ENCODE data around the gene LANCL3. TPM values are rescaled to one million over a fixed set of nuclear protein-coding genes. Genes with fewer than 3 reads are reported as not detected.
"Not testable (repeated sequence)": the region's sequence is repeated elsewhere in the genome, so short reads cannot be mapped to it uniquely, and the experiment has no call there.

The LANCL3 gene
- total RNA-seq, 1 experiment from 2014 or later: 0.26 TPM

GRCh38 chrX:37553476-37553875 is 18.0 kb upstream of the LANCL3 start:
- no peak overlapping the region for H3K14ac ChIP-seq (ENCODE audit: insufficient read depth, low read length)
- H3K9me3 ChIP-seq (ENCODE audit: control insufficient read depth, low read depth, low read length): no peaks in the 10 kb centered on the region
- TF ChIP-seq, protein P1, sequence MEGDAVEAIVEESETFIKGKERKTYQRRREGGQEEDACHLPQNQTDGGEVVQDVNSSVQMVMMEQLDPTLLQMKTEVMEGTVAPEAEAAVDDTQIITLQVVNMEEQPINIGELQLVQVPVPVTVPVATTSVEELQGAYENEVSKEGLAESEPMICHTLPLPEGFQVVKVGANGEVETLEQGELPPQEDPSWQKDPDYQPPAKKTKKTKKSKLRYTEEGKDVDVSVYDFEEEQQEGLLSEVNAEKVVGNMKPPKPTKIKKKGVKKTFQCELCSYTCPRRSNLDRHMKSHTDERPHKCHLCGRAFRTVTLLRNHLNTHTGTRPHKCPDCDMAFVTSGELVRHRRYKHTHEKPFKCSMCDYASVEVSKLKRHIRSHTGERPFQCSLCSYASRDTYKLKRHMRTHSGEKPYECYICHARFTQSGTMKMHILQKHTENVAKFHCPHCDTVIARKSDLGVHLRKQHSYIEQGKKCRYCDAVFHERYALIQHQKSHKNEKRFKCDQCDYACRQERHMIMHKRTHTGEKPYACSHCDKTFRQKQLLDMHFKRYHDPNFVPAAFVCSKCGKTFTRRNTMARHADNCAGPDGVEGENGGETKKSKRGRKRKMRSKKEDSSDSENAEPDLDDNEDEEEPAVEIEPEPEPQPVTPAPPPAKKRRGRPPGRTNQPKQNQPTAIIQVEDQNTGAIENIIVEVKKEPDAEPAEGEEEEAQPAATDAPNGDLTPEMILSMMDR (conservative IDR thresholded peaks at IDR 0.05): no peak
- Mint-ChIP-seq H3K4me3 (no peak overlapping the region), H3K36me3 (ENCODE audit: insufficient read depth in 1 of 3, low read depth in 3 of 3) (no peaks in the 10 kb centered on the region; a peak in 1 of 7 replicates), H3K27me3 (ENCODE audit: low read depth) (no peaks in the 10 kb centered on the region; the same call in 1 of the 2 replicates), H3K4me1 (no peaks in the 10 kb centered on the region), H3K27ac (no peak overlapping the region), H3K9me3 (peaks cover 41 to 51% of the 10 kb centered on the region in 2 experiments)
- no peak overlapping the region for H2BK20ac ChIP-seq (ENCODE audit: low read depth, low read length, poor library complexity, severe bottlenecking)
- no peak overlapping the region for H2AK5ac ChIP-seq (ENCODE audit: insufficient read length, low read length)
- H3K18ac ChIP-seq (ENCODE audit: insufficient read length, low read depth, low read length): no peak overlapping the region
- H2AFZ ChIP-seq (ENCODE audit: low read length): no peak overlapping the region
- WGBS (ENCODE audit: extremely low coverage, insufficient read length, low lambda C conversion rate): no CpG with 5 or more reads among the region's 6 CpGs
- no peak for DNase-seq
- H2BK12ac ChIP-seq (ENCODE audit: insufficient read length, low read depth, low read length): no peak overlapping the region
- H2BK120ac ChIP-seq (ENCODE audit: low read depth, low read length, poor library complexity, severe bottlenecking): no peak overlapping the region
- H3K4ac ChIP-seq (ENCODE audit: low read depth, low read length): no peak overlapping the region
- no peak overlapping the region for H2BK15ac ChIP-seq (ENCODE audit: low read depth, low read length)
- no peak overlapping the region for H3K23ac ChIP-seq (ENCODE audit: insufficient read length, low read depth, low read length)
- H3T11ph ChIP-seq (ENCODE audit: low read length): no peak overlapping the region
- no peak overlapping the region for H3K4me2 ChIP-seq (ENCODE audit: insufficient read depth, insufficient read length, low read length)
- no peak overlapping the region for H2BK5ac ChIP-seq (ENCODE audit: insufficient read length, low read length)
- no peak overlapping the region for H4K5ac ChIP-seq (ENCODE audit: insufficient read length, low read depth, low read length)
- H4K8ac ChIP-seq (replicated peaks; ENCODE audit: insufficient read length, low read depth, low read length): no peak overlapping the region
- H4K91ac ChIP-seq (ENCODE audit: insufficient read length, low read depth, low read length): no peak overlapping the region
- no peak overlapping the region for H3K9ac ChIP-seq (ENCODE audit: extremely low read depth, insufficient read length, low read length)
- H3K79me1 ChIP-seq (ENCODE audit: insufficient read depth, low read depth, low read length, poor library complexity, severe bottlenecking): no peaks in the 10 kb centered on the region
- H3K27me3 ChIP-seq (ENCODE audit: insufficient read depth, low read length): no peaks in the 10 kb centered on the region
- H3K56ac ChIP-seq (ENCODE audit: insufficient read length, low read depth, low read length): no peak overlapping the region
- no peaks in the 10 kb centered on the region; the same call in 1 of the 2 replicates for H3K4me1 ChIP-seq (ENCODE audit: insufficient read depth, low read length)
- H3K27ac ChIP-seq (ENCODE audit: insufficient read length, low read depth, low read length): no peak overlapping the region
- H3K79me2 ChIP-seq (ENCODE audit: insufficient read depth, low read length): no peaks in the 10 kb centered on the region
- no peaks in the 10 kb centered on the region for H4K20me1 ChIP-seq (ENCODE audit: control insufficient read depth, insufficient read depth, insufficient read length)
- no peaks in the 10 kb centered on the region for H3K23me2 ChIP-seq (ENCODE audit: insufficient read length, low read depth, low read length, poor library complexity, severe bottlenecking)

DNA sequence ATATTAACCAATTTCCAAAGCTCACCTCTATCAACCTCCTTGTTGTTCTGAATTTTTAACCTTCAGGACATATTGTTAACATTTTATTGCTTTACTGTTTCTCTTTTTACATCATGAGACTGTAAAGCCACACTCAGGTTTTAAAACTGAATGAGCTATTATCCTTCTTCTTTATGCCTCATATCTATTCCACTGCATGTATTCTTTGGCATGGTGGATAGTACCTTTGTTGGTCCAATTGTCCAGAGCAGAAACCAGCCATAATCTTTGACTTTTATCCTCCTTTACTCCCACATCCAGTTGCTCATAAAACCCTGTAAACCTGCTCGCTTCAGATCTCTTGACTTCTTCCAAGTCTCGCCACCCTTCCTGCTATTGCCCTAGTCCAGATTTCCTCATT is 6.2 kb upstream of the LANCL3 start:
- H3K9me3 ChIP-seq (ENCODE audit: control insufficient read depth, low read depth, low read length); H3K36me3 Mint-ChIP-seq (ENCODE audit: insufficient read depth in 1 of 3, low read depth in 3 of 3); H2BK15ac ChIP-seq (ENCODE audit: low read depth, low read length); H3K23me2 ChIP-seq (ENCODE audit: insufficient read length, low read depth, low read length, poor library complexity, severe bottlenecking); H4K20me1 ChIP-seq (ENCODE audit: control insufficient read depth, insufficient read depth, insufficient read length); DNase-seq; H3K9ac ChIP-seq (ENCODE audit: extremely low read depth, insufficient read length, low read length); H3K4ac ChIP-seq (ENCODE audit: low read depth, low read length); H3K14ac ChIP-seq (ENCODE audit: insufficient read depth, low read length); H3K23ac ChIP-seq (ENCODE audit: insufficient read length, low read depth, low read length); H3K4me3 Mint-ChIP-seq; H3K27me3 Mint-ChIP-seq (ENCODE audit: low read depth); H2AFZ ChIP-seq (ENCODE audit: low read length); H2BK12ac ChIP-seq (ENCODE audit: insufficient read length, low read depth, low read length); H4K91ac ChIP-seq (ENCODE audit: insufficient read length, low read depth, low read length); H3K56ac ChIP-seq (ENCODE audit: insufficient read length, low read depth, low read length); H2BK120ac ChIP-seq (ENCODE audit: low read depth, low read length, poor library complexity, severe bottlenecking); H3K27ac ChIP-seq (ENCODE audit: insufficient read length, low read depth, low read length); H2BK5ac ChIP-seq (ENCODE audit: insufficient read length, low read length); H3K4me1 ChIP-seq (ENCODE audit: insufficient read depth, low read length); H3K79me1 ChIP-seq (ENCODE audit: insufficient read depth, low read depth, low read length, poor library complexity, severe bottlenecking); H2AK5ac ChIP-seq (ENCODE audit: insufficient read length, low read length); H3K4me2 ChIP-seq (ENCODE audit: insufficient read depth, insufficient read length, low read length); H4K5ac ChIP-seq (ENCODE audit: insufficient read length, low read depth, low read length); H3K4me1 Mint-ChIP-seq; H3K27me3 ChIP-seq (ENCODE audit: insufficient read depth, low read length); H2BK20ac ChIP-seq (ENCODE audit: low read depth, low read length, poor library complexity, severe bottlenecking); H3K27ac Mint-ChIP-seq; H4K8ac ChIP-seq (replicated peaks; ENCODE audit: insufficient read length, low read depth, low read length); H3T11ph ChIP-seq (ENCODE audit: low read length); H3K18ac ChIP-seq (ENCODE audit: insufficient read length, low read depth, low read length); H3K79me2 ChIP-seq (ENCODE audit: insufficient read depth, low read length): not testable (repeated sequence)
- peaks cover 23 to 31% of the 10 kb centered on the region in 2 experiments for H3K9me3 Mint-ChIP-seq
- WGBS (ENCODE audit: extremely low coverage, insufficient read length, low lambda C conversion rate): no CpG with 5 or more reads among the region's 2 CpGs
